Neural cell (in vitro differentiated cells): ENCODE measurements around the gene NEURL4. TPM values are rescaled to one million over a fixed set of nuclear protein-coding genes. Genes with fewer than 3 reads are reported as not detected.

Experiments used
- H2AFZ ChIP-seq: fragments of 200-600, 300-800 bp; sonication (generic), shearing (Covaris generic); 2 replicates; pipeline ENCODE4 v1.6.0; 2014; ENCODE audit warnings: low read depth, mild to moderate bottlenecking, antibody characterized with exemption, low read length, moderate library complexity
- H3F3A ChIP-seq: fragments of 200-600 bp; shearing (Covaris generic); 2 replicates; pipeline ENCODE4 v1.6.1; 2016; ENCODE audit warnings: mild to moderate bottlenecking, moderate library complexity, mixed read lengths, antibody characterized with exemption, low read length; ENCODE audit not compliant: insufficient read depth, poor library complexity, severe bottlenecking
- H3K27ac ChIP-seq: fragments of 200-600, 300-800 bp; sonication (generic), shearing (Covaris generic); 2 replicates; pipeline ENCODE4 v1.5.1; 2014; ENCODE audit warnings: mild to moderate bottlenecking, low read length, moderate library complexity
- H3K27me3 ChIP-seq: fragments of 300-800, 200-600 bp; sonication (generic), shearing (Covaris generic); 2 replicates; pipeline ENCODE4 v1.6.0; 2014; ENCODE audit warnings: mild to moderate bottlenecking, low read depth, low read length, moderate library complexity; ENCODE audit not compliant: insufficient read depth
- H3K36me3 ChIP-seq: fragments of 300-800, 200-600 bp; sonication (generic), shearing (Covaris generic); 2 replicates; pipeline ENCODE4 v1.5.1; 2014; ENCODE audit warnings: mild to moderate bottlenecking, antibody characterized with exemption, low read length, moderate library complexity; ENCODE audit not compliant: insufficient read depth
- H3K4me2 ChIP-seq: fragments of 300-800, 200-600 bp; sonication (generic), shearing (Covaris generic); 2 replicates; pipeline ENCODE4 v1.6.0; 2014; ENCODE audit warnings: mild to moderate bottlenecking, low read length
- H3K4me3 ChIP-seq: fragments of 300-800, 200-600 bp; sonication (generic), shearing (Covaris generic); 2 replicates; pipeline ENCODE4 v1.5.1; 2014; ENCODE audit warnings: mild to moderate bottlenecking, low read length, moderate library complexity
- H3K79me2 ChIP-seq: fragments of 200-600 bp; shearing (Covaris generic); replicated peaks from 2 replicates; pipeline ENCODE4 v1.6.0; 2014; ENCODE audit warnings: mild to moderate bottlenecking, low read length, moderate library complexity; ENCODE audit not compliant: insufficient read depth
- H3K9ac ChIP-seq: fragments of 300-800, 200-600 bp; sonication (generic), shearing (Covaris generic); 2 replicates; pipeline ENCODE4 v1.6.1; 2016; ENCODE audit warnings: mild to moderate bottlenecking, low read length, mixed read lengths
- H3K9me2 ChIP-seq: fragments of 200-600 bp; shearing (Covaris generic); 2 replicates; pipeline ENCODE4 v1.6.1; 2016; ENCODE audit warnings: mild to moderate bottlenecking, low read length, mixed read lengths; ENCODE audit not compliant: insufficient read depth
- H3K9me3 ChIP-seq: fragments of 200-600, 300-800 bp; sonication (generic), shearing (Covaris generic); 2 replicates; pipeline ENCODE4 v1.6.1; 2016; ENCODE audit warnings: mild to moderate bottlenecking, mixed run types, low read length, moderate library complexity, mixed read lengths
- H4K20me1 ChIP-seq: fragments of 200-600 bp; shearing (Covaris generic); 2 replicates; pipeline ENCODE4 v1.6.1; 2016; ENCODE audit warnings: mild to moderate bottlenecking, mixed run types; ENCODE audit not compliant: insufficient read depth
- CTCF ChIP-seq: fragments of 450-650 bp; IDR thresholded peaks from 2 replicates; pipeline ENCODE4 v1.5.1; 2014; ENCODE audit warnings: antibody characterized with exemption, mild to moderate bottlenecking, moderate library complexity; ENCODE audit not compliant: poor library complexity, severe bottlenecking
- EP300 ChIP-seq: fragments of 450-650 bp; conservative IDR thresholded peaks from 2 replicates; pipeline ENCODE4 v1.6.1; 2014; ENCODE audit warnings: antibody characterized with exemption, mild to moderate bottlenecking, moderate library complexity; ENCODE audit not compliant: poor library complexity, severe bottlenecking
- EZH2 ChIP-seq: fragments of 200-600, 300-800 bp; shearing (Covaris generic), sonication (generic); IDR thresholded peaks from 2 replicates; pipeline ENCODE4 v1.6.1; 2014; ENCODE audit warnings: antibody characterized with exemption, low read length, borderline replicate concordance, mild to moderate bottlenecking; ENCODE audit not compliant: insufficient read depth, poor library complexity, severe bottlenecking
- MXI1 ChIP-seq: fragments of 450-650 bp; conservative IDR thresholded peaks from 2 replicates; pipeline ENCODE4 v1.6.1; 2014; ENCODE audit warnings: antibody characterized with exemption, mild to moderate bottlenecking; ENCODE audit not compliant: poor library complexity, severe bottlenecking
- POLR2AphosphoS5 ChIP-seq: IDR thresholded peaks from 2 replicates; pipeline ENCODE4 v1.6.1; 2012
- RAD21 ChIP-seq: fragments of 450-650 bp; conservative IDR thresholded peaks from 2 replicates; pipeline ENCODE4 v1.6.1; 2014; ENCODE audit warnings: antibody characterized with exemption, mild to moderate bottlenecking, moderate library complexity
- REST ChIP-seq: IDR thresholded peaks from 2 replicates; pipeline ENCODE4 v1.6.1; 2012; ENCODE audit warnings: borderline replicate concordance
- SMC3 ChIP-seq: fragments of 450-650 bp; conservative IDR thresholded peaks from 2 replicates; pipeline ENCODE4 v1.6.1; 2014; ENCODE audit warnings: antibody characterized with exemption, mild to moderate bottlenecking, moderate library complexity; ENCODE audit not compliant: poor library complexity
- TAF1 ChIP-seq: IDR thresholded peaks from 2 replicates; pipeline ENCODE4 v1.6.1; 2012; ENCODE audit warnings: low read depth
- polyA plus RNA-seq: library from polyadenylated mRNA; depleted of rRNA; stranded (reverse); fragments of >200 nt; gene quantifications from 2 replicates; pipeline ENCODE4 v1.2.3, GENCODE V29; 2014

NEURL4 gene
- polyA plus RNA-seq, 1 donor from 2014 or later, result 58.4 TPM

GRCh38 chr17:7313890-7314718, 15.0 kb downstream of the NEURL4 start:
- H3K27ac ChIP-seq, result peak overlapping the region; percentile 87
- TF ChIP-seq EP300 (no peak), MXI1 (no peak), POLR2AphosphoS5 (no peak), EZH2 (no peak), CTCF (no peak), SMC3 (no peak), REST (no peak), TAF1 (no peak), RAD21 (no peak)
- H3K4me3 ChIP-seq, result peak overlapping the region; percentile 83
- H3K9me2 ChIP-seq, result no peaks in the 10 kb centered on the region
- H3K4me2 ChIP-seq, result peak overlapping the region; percentile 95
- H3K9ac ChIP-seq, result peak overlapping the region; percentile 81
- H3K9me3 ChIP-seq, result no peaks in the 10 kb centered on the region
- peaks cover 31% of the 10 kb centered on the region for H3K79me2 ChIP-seq
- H2AFZ ChIP-seq, result no peak overlapping the region
- H4K20me1 ChIP-seq, result peaks cover 4% of the 10 kb centered on the region
- H3F3A ChIP-seq, result no peaks in the 10 kb centered on the region
- H3K36me3 ChIP-seq, result no peaks in the 10 kb centered on the region
- H3K27me3 ChIP-seq, result no peaks in the 10 kb centered on the region

- Histone ChIP-seq H3K4me2 (no peak overlapping the region), H4K20me1 (peaks cover 10% of the 10 kb centered on the region), H3K9ac (no peak overlapping the region), H3K79me2 (peaks cover 39% of the 10 kb centered on the region), H3K27ac (no peak overlapping the region), H3K4me3 (peak overlapping the region; percentile 83), H3K36me3 (no peaks in the 10 kb centered on the region), H2AFZ (no peak overlapping the region), H3K9me2 (no peaks in the 10 kb centered on the region), H3F3A (no peaks in the 10 kb centered on the region), H3K9me3 (no peaks in the 10 kb centered on the region), H3K27me3 (no peaks in the 10 kb centered on the region)
- no peak for TF ChIP-seq TAF1
- no peak for TF ChIP-seq CTCF
- TF ChIP-seq POLR2AphosphoS5, result no peak
- no peak for TF ChIP-seq SMC3
- no peak for TF ChIP-seq EZH2
- no peak for TF ChIP-seq EP300
- no peak for TF ChIP-seq RAD21
- TF ChIP-seq MXI1, result no peak
- no peak for TF ChIP-seq REST
Measured at GRCh38 chr17:7313088-7313889, 15.8 kb downstream of the NEURL4 start.
